ENCODE measurements around the gene FKBP2. TPM values are rescaled to one million over a fixed set of nuclear protein-coding genes. Genes with fewer than 3 reads are reported as not detected.

FKBP2 gene
- total and polyA plus RNA-seq, 4 donors, result 60.8 to 241 (median 124) TPM

GRCh38 chr11:64249038-64249437 lies 8.1 kb downstream of the FKBP2 start:
- 93% methylated on average over 4 of the region's 4 CpGs for WGBS
- DNase-seq (ENCODE audit: low spot score), result no peak
- H3K36me3 ChIP-seq (ENCODE audit: control insufficient read depth in 4 of 4, insufficient read depth in 3 of 4, low read depth in 1 of 4, low read length in 3 of 4), result peaks cover 0 to under 1% (median under 1%) of the 10 kb centered on the region in 4 donors
- H3K9ac ChIP-seq (ENCODE audit: low read depth in 1 of 2, low read length in 2 of 2), result no peak overlapping the region
- no peaks in the 10 kb centered on the region for H3K9me3 ChIP-seq (ENCODE audit: control insufficient read depth in 4 of 4, low read length in 3 of 4)
- TF ChIP-seq EGR1 (IDR thresholded peaks at IDR 0.05; ENCODE audit: low read depth in 2 of 2) (no peak), ATF3 (IDR thresholded peaks at IDR 0.05) (no peak), NR2F2 (IDR thresholded peaks at IDR 0.05) (no peak), MAX (IDR thresholded peaks at IDR 0.05) (no peak), FOXA1 (IDR thresholded peaks at IDR 0.05) (no peak), JUND (IDR thresholded peaks at IDR 0.05) (no peak), SP1 (IDR thresholded peaks at IDR 0.05) (no peak), HNF4G (IDR thresholded peaks at IDR 0.05) (no peak), CTCF (IDR thresholded peaks at IDR 0.05; ENCODE audit: low read depth, low read length, missing input control) (no peak), REST (IDR thresholded peaks at IDR 0.05) (no peak), HNF4A (conservative IDR thresholded peaks at IDR 0.05) (no peak), YY1 (IDR thresholded peaks at IDR 0.05) (no peak), RXRA (IDR thresholded peaks at IDR 0.05) (no peak)
- H3K4me1 ChIP-seq (ENCODE audit: control insufficient read depth in 4 of 4, insufficient read depth in 4 of 4, low read length in 3 of 4), result peaks cover 10 to 64% (median 48%) of the 10 kb centered on the region in 4 donors
- H3K4me3 ChIP-seq (ENCODE audit: low read depth in 1 of 3, low read length in 3 of 3), result no peak overlapping the region
- no peaks in the 10 kb centered on the region for H3K27me3 ChIP-seq (ENCODE audit: control insufficient read depth in 4 of 4, insufficient read depth in 4 of 4, low read length in 3 of 4)
- no peak overlapping the region for H3K27ac ChIP-seq (ENCODE audit: low read depth in 1 of 2, low read length in 2 of 2)

- H3K4me1 ChIP-seq (ENCODE audit: control insufficient read depth in 4 of 4, insufficient read depth in 4 of 4, low read length in 3 of 4), result peaks cover 10 to 61% (median 48%) of the 10 kb centered on the region in 4 donors
- H3K9me3 ChIP-seq (ENCODE audit: control insufficient read depth in 4 of 4, low read length in 3 of 4), result no peaks in the 10 kb centered on the region
- H3K4me3 ChIP-seq (ENCODE audit: low read depth in 1 of 3, low read length in 3 of 3), result no peak overlapping the region
- H3K36me3 ChIP-seq (ENCODE audit: control insufficient read depth in 4 of 4, insufficient read depth in 3 of 4, low read depth in 1 of 4, low read length in 3 of 4), result no peaks in the 10 kb centered on the region
- no peak overlapping the region for H3K27ac ChIP-seq (ENCODE audit: low read depth in 1 of 2, low read length in 2 of 2)
- 84% methylated on average over 8 of the region's 8 CpGs for WGBS
- no peak for DNase-seq (ENCODE audit: low spot score)
- H3K27me3 ChIP-seq (ENCODE audit: control insufficient read depth in 4 of 4, insufficient read depth in 4 of 4, low read length in 3 of 4), result no peaks in the 10 kb centered on the region
- H3K9ac ChIP-seq (ENCODE audit: low read depth in 1 of 2, low read length in 2 of 2), result no peak overlapping the region
- TF ChIP-seq HNF4G (IDR thresholded peaks at IDR 0.05) (no peak), SP1 (IDR thresholded peaks at IDR 0.05) (peak; percentile 41), NR2F2 (IDR thresholded peaks at IDR 0.05) (peak; percentile 26), REST (IDR thresholded peaks at IDR 0.05) (no peak), MAX (IDR thresholded peaks at IDR 0.05) (no peak), CTCF (IDR thresholded peaks at IDR 0.05; ENCODE audit: low read depth, low read length, missing input control) (no peak), RXRA (IDR thresholded peaks at IDR 0.05) (peak; percentile 50 to 53), HNF4A (conservative IDR thresholded peaks at IDR 0.05) (peak; percentile 38 to 54), TAF1 (conservative IDR thresholded peaks at IDR 0.05) (no peak), FOXA1 (IDR thresholded peaks at IDR 0.05) (no peak)
Measured at GRCh38 chr11:64249563-64250414, 8.9 kb downstream of the FKBP2 start.

Measured in liver (tissue), 9 donors.